SKM-1 treated with dmso at 0.1 percent for 144 hours (cell line): ENCODE results near the gene CCDC187.

ENCODE experiments used
- DNase-seq: peaks from one replicate; lab custom pipeline; 2025; ENCODE audit not compliant: unreplicated experiment; lab: John Stamatoyannopoulos, UW

The CCDC187 gene

DNA sequence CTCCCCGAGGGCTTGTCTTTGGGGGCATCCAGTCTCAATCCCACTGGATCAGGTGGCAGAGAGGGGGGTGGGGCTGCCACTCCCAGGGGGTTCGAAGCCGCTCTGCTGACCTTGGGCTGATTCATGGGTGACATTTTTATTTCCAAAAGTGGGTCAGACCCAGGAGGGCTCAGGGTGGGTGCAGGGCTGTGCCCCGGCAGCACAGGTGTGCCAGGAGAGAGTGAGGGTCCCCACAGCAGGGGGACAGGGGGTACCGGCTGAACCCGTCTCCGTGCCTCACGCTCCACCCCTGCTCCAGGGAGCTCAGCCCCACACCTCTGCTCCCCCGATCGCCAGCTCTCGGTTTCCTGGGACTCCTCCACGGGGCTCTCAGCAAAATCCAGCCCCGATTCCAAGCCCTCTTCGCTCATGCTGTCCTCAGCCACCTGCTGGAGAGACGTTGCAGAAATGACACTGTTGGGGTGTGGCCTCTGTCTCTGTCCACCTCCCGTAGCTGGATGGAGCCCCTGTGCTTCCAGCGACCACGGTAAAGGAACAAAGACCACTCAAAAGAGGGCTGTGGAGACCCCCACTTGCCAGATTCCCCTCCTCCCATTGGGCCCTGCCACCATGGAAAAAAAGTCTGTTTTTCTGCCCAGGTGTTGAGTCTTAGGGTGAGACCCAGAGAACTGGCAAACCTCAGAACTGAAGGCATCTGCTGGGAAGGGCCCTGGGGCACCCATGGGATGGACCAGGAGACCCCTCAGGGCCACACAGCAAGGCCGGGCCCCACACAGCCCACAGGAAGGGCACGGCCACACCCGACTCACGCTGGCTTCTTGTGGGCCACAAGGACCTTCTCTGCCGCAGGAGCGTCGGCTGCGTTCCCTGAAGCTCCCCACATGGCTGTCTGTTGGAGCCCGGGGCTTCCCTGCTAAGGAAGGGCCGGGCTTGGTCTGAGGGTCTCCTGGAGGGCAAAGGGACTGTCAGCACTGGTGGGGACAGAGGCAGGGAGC is 47.7 kb downstream of the CCDC187 start:
- no peak for DNase-seq

- DNase-seq, result no peak
These were observed 48.7 kb downstream of the CCDC187 start for GRCh38 chr9:136255166-136255538.

DNA sequence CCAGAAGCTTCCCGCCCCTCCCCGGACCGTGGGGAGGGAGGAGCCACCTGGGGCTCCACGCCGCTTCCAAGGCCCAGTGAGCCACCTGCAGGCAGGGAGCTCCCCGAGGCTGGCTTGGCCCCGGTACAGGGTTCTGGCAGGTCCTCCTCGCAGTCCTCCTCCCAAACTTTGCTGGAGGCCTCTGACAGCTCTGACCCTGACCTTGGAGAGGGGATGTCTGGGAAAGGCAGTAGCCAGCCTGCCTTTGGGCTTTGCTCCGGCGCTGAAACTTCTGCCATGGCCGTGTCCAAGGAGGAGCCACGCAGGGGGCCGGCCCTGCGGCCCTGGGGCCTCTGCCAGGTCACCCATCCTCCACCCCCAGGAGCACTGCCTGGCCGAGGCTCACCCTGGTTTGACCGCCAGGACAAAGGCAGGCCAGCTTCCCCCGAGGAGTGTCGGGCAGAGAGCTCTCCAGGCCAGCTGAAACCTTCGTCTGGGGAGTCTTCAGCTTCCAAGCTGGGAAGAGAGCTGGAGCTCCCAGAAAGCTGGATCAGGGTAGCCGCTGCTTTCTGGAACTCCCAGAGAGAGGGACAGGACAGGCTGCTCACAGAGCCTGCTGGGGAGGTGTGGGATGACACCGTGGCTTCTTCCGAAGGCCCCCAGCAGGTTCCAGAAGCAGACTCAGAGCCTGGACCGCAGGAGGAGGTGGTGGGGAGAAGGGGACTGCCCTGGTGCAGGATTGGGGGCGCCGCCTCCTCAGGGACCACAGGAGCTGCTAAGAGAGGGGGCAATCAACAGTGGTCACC is 49.3 kb downstream of the CCDC187 start:
- no peak for DNase-seq

DNA sequence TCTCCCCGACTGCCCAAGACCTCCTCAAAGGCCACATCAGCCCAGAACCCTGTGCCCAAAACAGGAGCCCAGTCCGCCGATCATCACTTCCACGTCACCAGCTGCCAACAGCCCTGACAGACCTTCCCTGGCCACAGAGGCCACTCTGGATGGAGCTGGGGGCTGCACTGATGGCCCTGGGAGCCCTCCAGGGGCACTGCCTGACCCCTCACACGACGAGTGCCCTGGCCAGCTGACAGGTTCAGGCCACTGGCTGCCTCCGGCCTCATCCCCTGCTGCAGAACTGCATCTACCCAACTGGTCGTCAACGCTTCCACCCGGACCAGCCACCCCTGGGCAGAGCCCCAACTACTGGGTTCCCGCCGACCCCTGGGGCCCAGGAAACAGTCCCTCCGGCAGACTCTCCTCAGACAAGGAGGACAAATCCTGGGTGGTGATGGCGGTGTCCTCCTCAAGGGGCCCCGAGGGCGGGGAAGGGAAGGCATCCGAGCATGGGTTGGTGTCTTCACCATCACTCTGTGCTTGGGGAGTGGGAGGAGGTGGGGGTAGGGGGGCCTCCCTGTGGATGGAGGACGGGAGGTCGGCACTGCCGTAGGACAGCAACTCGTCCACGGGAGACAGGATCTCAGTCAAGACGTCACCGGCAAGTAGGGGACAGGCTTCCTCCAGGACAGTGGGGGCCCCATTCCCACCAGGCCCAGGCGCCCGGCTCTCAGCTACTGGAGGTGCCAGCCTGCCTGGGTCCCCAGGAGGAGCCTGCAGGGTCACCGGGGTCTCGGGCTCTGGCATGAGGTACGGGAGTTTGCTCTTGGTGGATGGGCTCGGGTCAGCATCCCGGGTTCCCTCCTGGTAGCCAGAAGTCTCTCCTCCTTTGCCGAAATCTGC is 50.4 kb downstream of the CCDC187 start:
- no peak for DNase-seq

DNA sequence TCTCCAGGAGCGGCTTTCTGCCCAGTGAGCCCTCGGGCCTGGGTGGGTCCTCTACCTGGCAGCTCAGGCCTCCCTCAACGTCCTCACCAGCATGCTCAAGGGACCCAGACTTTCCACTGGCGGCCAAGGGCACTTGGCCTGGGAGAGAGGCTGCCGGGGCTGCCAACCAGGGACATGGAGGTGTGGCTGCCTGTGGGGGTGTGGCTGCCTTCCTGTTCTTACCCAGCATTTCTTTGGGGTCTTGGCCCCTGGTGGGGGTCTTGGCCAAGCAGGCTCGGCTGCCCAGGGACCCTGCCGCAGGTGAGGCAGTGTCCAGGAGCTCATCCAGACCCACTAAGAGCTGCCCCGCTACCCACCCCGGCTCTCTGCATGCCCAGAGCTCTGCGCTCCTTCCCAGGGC is 51.0 kb downstream of the CCDC187 start:
- DNase-seq, result no peak

GRCh38 chr9:136252281-136252680 is 51.6 kb downstream of the CCDC187 start:
- DNase-seq, result no peak

- no peak for DNase-seq
These were observed 52.4 kb downstream of the CCDC187 start for GRCh38 chr9:136251264-136252115.

DNA sequence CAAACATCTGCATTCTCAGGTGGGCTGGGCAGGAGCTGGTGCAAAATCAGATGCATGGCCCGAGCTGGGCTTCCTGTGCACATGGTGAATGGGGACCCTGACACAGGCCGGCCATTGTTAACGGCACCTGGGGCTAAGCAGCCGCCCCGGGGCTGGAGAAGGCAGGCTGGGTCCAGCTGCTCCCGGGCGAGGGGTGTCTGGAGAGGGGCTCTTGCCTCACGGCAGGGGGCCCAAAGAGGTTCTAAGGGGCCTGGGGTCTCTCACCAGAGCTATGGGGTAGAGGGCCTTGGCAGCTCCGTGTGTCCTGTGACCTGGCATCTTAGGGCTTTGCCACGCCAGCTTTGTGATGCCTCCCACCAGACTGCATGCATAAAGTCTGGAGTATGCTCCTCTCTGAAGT is 53.2 kb downstream of the CCDC187 start:
- no peak for DNase-seq

DNA sequence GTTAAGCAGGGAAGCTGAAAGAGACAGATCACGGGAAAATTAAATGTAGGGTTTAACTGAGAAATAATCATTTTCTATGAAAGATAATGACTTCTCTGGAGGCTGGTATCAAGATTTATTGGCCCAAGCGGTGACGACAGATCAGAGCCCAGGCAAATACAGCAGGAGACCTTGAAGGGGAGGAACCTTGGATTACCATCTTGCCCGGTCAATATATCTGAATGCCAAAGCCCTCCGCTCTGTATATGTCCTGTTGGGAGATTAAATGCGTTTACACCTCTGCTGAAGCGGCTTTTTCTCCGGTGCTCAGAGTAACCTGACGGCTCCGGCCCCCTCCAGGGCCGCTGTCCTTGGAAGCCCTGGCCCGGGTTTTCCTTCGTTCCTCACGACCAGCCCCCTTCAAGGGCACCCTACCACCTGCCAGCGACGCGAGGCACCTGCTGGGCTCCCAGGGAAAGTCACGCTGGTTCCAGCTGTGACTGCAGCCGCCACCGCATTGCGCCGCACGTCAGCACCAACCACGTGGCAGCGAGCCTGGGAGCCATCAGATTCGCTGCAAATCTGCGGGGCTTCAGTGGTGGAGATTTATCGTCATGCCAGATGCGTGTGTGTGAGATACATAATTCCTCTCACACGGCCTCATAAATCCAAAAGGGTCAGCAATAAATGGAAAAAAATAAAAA is 53.9 kb downstream of the CCDC187 start:
- no peak for DNase-seq

DNA sequence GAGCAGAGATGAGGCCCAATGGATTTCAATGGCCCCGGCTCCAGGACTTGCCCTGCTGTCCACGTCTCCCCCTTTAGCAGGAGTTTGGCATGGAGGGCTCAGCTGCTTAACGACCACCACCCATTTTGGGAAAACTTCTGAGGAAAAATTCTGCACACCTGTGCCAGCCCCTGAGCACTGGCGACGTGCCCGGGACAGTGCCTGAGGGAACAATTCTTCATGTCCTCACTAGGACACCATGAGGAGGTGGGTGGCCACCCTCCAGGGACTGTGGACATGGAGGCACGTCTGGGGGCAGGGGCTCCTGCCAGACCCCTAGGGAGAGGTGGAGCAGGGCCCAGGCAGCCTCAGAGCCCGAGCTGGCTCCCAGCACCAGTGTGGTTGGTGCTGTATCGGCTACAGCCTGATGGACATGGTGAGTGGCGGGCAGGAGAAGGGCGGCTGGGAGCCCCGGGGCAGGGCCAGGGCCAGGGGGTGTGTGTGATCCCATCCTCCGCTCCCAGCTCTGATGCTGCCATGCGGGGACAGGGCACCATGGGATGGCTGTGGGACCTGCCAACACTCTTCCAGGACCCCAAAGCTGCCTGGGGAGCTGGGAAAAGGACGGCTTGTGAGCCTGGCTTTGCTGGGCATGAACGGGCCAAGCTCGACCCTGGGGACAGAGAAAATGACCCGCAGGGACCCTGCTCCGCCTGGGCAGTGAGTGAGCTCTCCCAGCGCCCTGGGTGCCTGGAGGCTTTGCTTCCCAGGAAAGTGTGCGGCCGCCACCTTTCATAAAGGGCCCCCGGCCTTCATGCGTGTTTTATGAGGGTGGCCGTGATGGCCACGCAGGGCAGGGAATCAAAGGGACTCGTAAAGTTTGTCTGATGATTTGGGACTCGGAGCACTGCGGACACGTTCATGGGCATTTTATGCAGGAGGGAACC is 54.7 kb downstream of the CCDC187 start:
- DNase-seq, result no peak

DNA sequence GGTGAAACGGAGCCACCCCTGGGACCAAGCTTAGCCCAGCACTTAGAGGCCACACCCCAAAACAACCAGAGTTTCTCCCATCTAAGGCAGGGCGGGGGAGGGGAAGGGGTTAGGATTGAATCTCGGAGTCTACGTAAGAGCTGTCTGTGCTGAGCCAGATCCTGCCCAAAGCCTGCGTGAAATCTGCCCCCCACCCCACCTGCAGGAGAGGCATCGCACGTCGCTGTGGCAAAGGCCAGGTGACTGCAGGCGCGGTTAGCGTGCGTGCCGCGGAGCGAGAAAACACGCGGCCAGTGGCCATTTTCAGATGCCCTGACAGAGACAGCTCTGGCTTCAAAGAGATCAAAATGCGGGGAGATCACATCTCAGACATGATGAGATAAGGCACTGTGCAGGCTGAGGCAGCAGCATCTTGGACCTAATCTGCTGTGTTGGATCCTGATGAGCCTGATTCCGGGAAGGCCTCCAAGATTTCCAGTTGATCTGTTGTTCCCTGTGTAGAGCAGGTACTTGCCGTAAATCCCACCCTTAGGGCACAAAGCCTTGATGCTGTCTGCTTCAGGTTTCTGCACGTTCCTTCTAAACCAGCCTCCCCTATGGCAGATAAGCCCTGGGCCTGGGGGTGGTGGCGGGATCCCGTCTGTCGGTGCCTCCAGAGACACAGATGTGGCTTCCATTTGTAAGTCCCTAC is 55.8 kb downstream of the CCDC187 start:
- no peak for DNase-seq

DNA sequence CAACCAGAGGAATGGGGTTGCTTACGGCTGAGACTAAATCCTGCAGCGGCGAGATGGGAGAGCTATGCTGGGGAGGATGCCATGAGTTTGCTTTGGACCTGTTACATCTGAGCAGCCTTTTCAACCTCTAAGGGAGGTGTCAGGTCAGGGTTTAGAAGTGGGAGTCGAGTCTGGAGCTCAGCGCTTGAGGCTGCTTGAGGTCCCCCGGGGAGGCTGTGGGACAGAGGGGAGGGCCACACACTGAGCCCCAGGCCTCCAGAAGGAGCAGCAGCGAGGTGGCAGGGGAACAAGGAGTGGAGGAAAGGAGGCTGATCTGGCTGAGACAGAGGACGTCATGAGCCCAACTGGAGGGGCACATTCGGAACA is 56.4 kb downstream of the CCDC187 start:
- DNase-seq, result no peak

DNA sequence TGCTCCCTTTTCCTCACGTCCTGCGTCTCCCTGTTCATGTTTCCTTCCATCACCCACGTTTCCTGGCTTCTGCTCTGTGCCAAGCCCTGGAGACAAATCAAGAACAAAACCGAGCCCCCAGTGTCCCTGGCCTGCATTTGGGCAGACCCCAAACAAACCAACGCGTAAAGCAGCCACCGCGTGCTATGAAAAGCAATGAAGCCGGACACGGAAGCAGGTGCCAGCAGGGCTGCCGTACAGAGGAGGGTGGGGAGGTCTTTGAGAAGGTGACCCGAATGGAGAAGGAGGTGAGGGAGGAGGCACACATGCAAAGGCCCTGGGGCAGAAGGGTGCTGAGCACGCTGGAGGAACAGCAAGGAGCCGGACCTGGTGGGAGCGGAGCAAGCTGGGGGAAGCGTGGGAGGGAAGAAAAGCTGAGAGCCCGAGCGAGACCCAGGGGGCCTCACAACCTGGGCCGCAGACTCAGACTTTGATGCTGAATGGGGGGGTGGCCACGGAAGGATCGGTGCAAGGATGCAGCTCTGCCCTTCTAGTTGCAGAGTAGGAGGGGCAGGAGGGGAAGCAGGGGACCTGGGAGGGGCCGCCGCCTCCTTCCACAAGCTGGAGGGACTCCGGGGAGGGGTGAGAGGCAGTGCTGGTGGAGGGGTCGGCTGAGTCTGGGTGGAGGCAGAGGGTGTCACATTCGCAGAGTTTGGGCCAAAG is 56.9 kb downstream of the CCDC187 start:
- no peak for DNase-seq

- DNase-seq, result peak; percentile 47
These were observed 58.4 kb downstream of the CCDC187 start, which contains the start of gene QSOX2 for GRCh38 chr9:136245219-136246150. Gene QSOX2, minus strand, starts transcription at chr9:136245812. Its CDS starts 9 bp downstream, at chr9:136245803.

GRCh38 chr9:136244969-136245218 is 59.0 kb downstream of the CCDC187 start:
- no peak for DNase-seq

- DNase-seq, result no peak
These were observed 59.5 kb downstream of the CCDC187 start for GRCh38 chr9:136244122-136244968.
